Keratinocyte (primary cell): ENCODE results near the gene LHPP.

Experiments used
- EZH2 ChIP-seq: IDR thresholded peaks from one replicate; pipeline ENCODE4 v1.6.1; 2012; ENCODE audit warnings: inconsistent platforms, mild to moderate bottlenecking, low read length, moderate library complexity
- TF ChIP-seq, protein P1 (sequence below), 3 experiments: IDR thresholded peaks in 1 of 3; conservative IDR thresholded peaks in 1 of 3; optimal IDR thresholded peaks in 1 of 3; 2 replicates in 2 of 3; 3 replicates in 1 of 3; pipeline versions ENCODE3 to v1.5.1; 2011; ENCODE audit warnings: low read length in 3 of 3, mild to moderate bottlenecking in 3 of 3, moderate library complexity in 2 of 3, control low read depth in 1 of 3, inconsistent platforms in 1 of 3; ENCODE audit not compliant: insufficient read depth in 2 of 3; ENCODE audit errors: extremely low read depth in 1 of 3

DNA sequence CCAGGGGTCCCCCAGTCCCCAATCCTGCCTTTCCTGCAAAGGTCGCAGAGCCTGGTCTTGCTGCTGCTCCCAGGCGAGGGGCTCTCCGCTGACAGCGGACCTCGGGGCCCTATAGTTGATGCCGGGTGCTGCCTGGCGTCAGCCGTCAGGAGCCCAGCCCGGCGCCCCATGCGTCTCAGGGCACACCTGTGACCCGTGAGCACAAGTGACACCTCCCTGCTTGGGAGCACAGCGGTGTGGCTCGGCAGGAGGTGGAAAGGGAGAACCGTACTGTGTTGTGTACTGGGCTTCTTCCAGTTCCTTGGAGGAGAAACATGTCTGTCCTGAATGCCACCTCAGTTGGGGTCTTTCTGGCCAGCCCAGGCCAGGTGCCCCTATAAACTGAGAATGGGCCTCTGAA, 56.7 kb downstream of the LHPP start:
- TF ChIP-seq, protein P1, sequence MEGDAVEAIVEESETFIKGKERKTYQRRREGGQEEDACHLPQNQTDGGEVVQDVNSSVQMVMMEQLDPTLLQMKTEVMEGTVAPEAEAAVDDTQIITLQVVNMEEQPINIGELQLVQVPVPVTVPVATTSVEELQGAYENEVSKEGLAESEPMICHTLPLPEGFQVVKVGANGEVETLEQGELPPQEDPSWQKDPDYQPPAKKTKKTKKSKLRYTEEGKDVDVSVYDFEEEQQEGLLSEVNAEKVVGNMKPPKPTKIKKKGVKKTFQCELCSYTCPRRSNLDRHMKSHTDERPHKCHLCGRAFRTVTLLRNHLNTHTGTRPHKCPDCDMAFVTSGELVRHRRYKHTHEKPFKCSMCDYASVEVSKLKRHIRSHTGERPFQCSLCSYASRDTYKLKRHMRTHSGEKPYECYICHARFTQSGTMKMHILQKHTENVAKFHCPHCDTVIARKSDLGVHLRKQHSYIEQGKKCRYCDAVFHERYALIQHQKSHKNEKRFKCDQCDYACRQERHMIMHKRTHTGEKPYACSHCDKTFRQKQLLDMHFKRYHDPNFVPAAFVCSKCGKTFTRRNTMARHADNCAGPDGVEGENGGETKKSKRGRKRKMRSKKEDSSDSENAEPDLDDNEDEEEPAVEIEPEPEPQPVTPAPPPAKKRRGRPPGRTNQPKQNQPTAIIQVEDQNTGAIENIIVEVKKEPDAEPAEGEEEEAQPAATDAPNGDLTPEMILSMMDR (optimal IDR thresholded peaks at IDR 0.05 in 1 of 3, IDR thresholded peaks at IDR 0.05 in 1 of 3, conservative IDR thresholded peaks at IDR 0.05 in 1 of 3; ENCODE audit: extremely low read depth in 1 of 3, insufficient read depth in 2 of 3, low read length in 3 of 3) = no peak
- TF ChIP-seq EZH2 = no peak
